GM23338 (cell line): ENCODE results near the gene PARD3. TPM values are rescaled to one million over a fixed set of nuclear protein-coding genes. Genes with fewer than 3 reads are reported as not detected.

Experiments used
- ATAC-seq: fragments of 200-7000 bp; cut with Tn5 transposase; 3 replicates; pipeline ENCODE4 v1.9.1; 2020
- DNase-seq: peaks from one replicate; pipeline ENCODE4 v3.0.0-alpha.2; 2015; ENCODE audit warnings: low spot score
- H2AFZ ChIP-seq: fragments of 200-600 bp; sonication (generic); 2 replicates; pipeline ENCODE4 v1.8.0; 2016; ENCODE audit warnings: antibody characterized with exemption, mild to moderate bottlenecking, moderate library complexity
- H3F3A ChIP-seq: fragments of 200-600 bp; sonication (generic); replicated peaks from 2 replicates; pipeline ENCODE4 v1.8.0; 2017; ENCODE audit warnings: antibody characterized with exemption, mixed run types, low read depth
- H3K27ac ChIP-seq: fragments of 200-600 bp; sonication (generic); 2 replicates; pipeline ENCODE4 v1.6.1; 2016; ENCODE audit warnings: low read depth
- H3K27me3 ChIP-seq: fragments of 200-600 bp; sonication (generic); 2 replicates; pipeline ENCODE4 v1.8.0; 2016; ENCODE audit warnings: mild to moderate bottlenecking, mixed run types, moderate library complexity; ENCODE audit not compliant: insufficient read depth
- H3K36me3 ChIP-seq: fragments of 200-600 bp; sonication (generic); 2 replicates; pipeline ENCODE4 v1.8.0; 2016; ENCODE audit warnings: mild to moderate bottlenecking; ENCODE audit not compliant: insufficient read depth
- H3K4me1 ChIP-seq: fragments of 200-600 bp; sonication (generic); 2 replicates; pipeline ENCODE4 v1.8.0; 2016; ENCODE audit warnings: mild to moderate bottlenecking, moderate library complexity; ENCODE audit not compliant: insufficient read depth
- H3K4me2 ChIP-seq: fragments of 200-600 bp; sonication (generic); 2 replicates; pipeline ENCODE4 v1.7.1; 2017; ENCODE audit warnings: mixed run types
- H3K4me3 ChIP-seq: fragments of 200-600 bp; sonication (generic); 2 replicates; pipeline ENCODE4 v1.6.1; 2016; ENCODE audit warnings: mixed run types
- H3K79me2 ChIP-seq: fragments of 200-600 bp; sonication (generic); replicated peaks from 2 replicates; pipeline ENCODE4 v1.8.0; 2017; ENCODE audit warnings: mild to moderate bottlenecking; ENCODE audit not compliant: insufficient read depth
- H3K9me2 ChIP-seq: fragments of 200-600 bp; sonication (generic); 2 replicates; pipeline ENCODE4 v1.8.0; 2017; ENCODE audit not compliant: insufficient read depth
- H4K20me1 ChIP-seq: fragments of 200-600 bp; sonication (generic); replicated peaks from 2 replicates; pipeline ENCODE4 v1.8.0; 2017; ENCODE audit warnings: mild to moderate bottlenecking; ENCODE audit not compliant: insufficient read depth
- H3K27ac Mint-ChIP-seq: 2 replicates; pipeline ENCODE4 v1.8.0; 2020; ENCODE audit warnings: inconsistent platforms, mild to moderate bottlenecking, moderate library complexity, mixed read lengths
- H3K27me3 Mint-ChIP-seq: 3 replicates; pipeline ENCODE4 v1.8.0; 2022; ENCODE audit warnings: low read depth, mild to moderate bottlenecking, moderate library complexity, mixed read lengths, inconsistent platforms; ENCODE audit not compliant: insufficient read depth, poor library complexity
- H3K36me3 Mint-ChIP-seq: 3 replicates; pipeline ENCODE4 v1.8.0; 2021; ENCODE audit warnings: low read depth, mild to moderate bottlenecking, inconsistent platforms, moderate library complexity, mixed read lengths
- H3K4me1 Mint-ChIP-seq: 3 replicates; pipeline ENCODE4 v1.8.0; 2020; ENCODE audit warnings: mild to moderate bottlenecking, inconsistent platforms, mixed read lengths
- H3K4me3 Mint-ChIP-seq: 3 replicates; pipeline ENCODE4 v1.8.0; 2021; ENCODE audit warnings: moderate library complexity, mild to moderate bottlenecking, inconsistent platforms, mixed read lengths
- H3K9me3 Mint-ChIP-seq: 3 replicates; pipeline ENCODE4 v1.8.0; 2020; ENCODE audit warnings: moderate library complexity, mild to moderate bottlenecking, inconsistent platforms, mixed read lengths
- CREB1 ChIP-seq: fragments of 250-450 bp; sonication (Bioruptor Pico); IDR thresholded peaks from 2 replicates; pipeline ENCODE4 v1.5.0; 2020; ENCODE audit warnings: low read depth, mild to moderate bottlenecking, moderate library complexity
- CTCF ChIP-seq, 2 experiments: fragments of 200-600 bp in 1 of 2; sonication (generic) in 1 of 2; conservative IDR thresholded peaks; 2 replicates each; pipeline versions ENCODE4 v1.5.1 to v1.6.1; 2016 to 2017; ENCODE audit warnings: antibody characterized with exemption in 2 of 2, low read depth in 2 of 2, mild to moderate bottlenecking in 2 of 2, moderate library complexity in 1 of 2
- ETS1 ChIP-seq: IDR thresholded peaks from 2 replicates; pipeline ENCODE4 v1.6.1; 2016; ENCODE audit warnings: antibody characterized with exemption
- EZH2 ChIP-seq: fragments of 200-600 bp; sonication (generic); IDR thresholded peaks from one replicate; pipeline ENCODE4 v1.8.0; 2017; ENCODE audit warnings: antibody characterized with exemption, mild to moderate bottlenecking, low read depth; ENCODE audit not compliant: unreplicated experiment
- EZH2phosphoT487 ChIP-seq: fragments of 200-600 bp; sonication (generic); IDR thresholded peaks from one replicate; pipeline ENCODE4 v1.8.1; 2018; ENCODE audit warnings: antibody characterized with exemption; ENCODE audit not compliant: unreplicated experiment
- JUNB ChIP-seq: IDR thresholded peaks from one replicate; pipeline ENCODE4 v1.6.1; 2016; ENCODE audit warnings: antibody characterized with exemption; ENCODE audit not compliant: unreplicated experiment
- NANOG ChIP-seq: IDR thresholded peaks from 2 replicates; pipeline ENCODE4 v1.6.1; 2016; ENCODE audit warnings: antibody characterized with exemption, borderline replicate concordance
- POLR2AphosphoS5 ChIP-seq: IDR thresholded peaks from 2 replicates; pipeline ENCODE4 v1.6.1; 2016; ENCODE audit warnings: antibody characterized with exemption, low read depth
- REST ChIP-seq: IDR thresholded peaks from one replicate; pipeline ENCODE4 v1.6.1; 2018; ENCODE audit warnings: antibody characterized with exemption; ENCODE audit not compliant: unreplicated experiment
- STAT1 ChIP-seq: IDR thresholded peaks from one replicate; pipeline ENCODE4 v1.6.1; 2016; ENCODE audit warnings: antibody characterized with exemption; ENCODE audit not compliant: unreplicated experiment
- ZNF114 ChIP-seq: fragments of 250-450 bp; sonication (Bioruptor Pico); IDR thresholded peaks from 2 replicates; pipeline ENCODE4 v1.5.0; 2020; ENCODE audit warnings: mild to moderate bottlenecking, moderate library complexity
- ZNF331 ChIP-seq: fragments of 250-450 bp; sonication (Bioruptor Pico); IDR thresholded peaks from 2 replicates; pipeline ENCODE4 v1.5.0; 2020; ENCODE audit warnings: low read depth, mild to moderate bottlenecking, moderate library complexity
- ZNF462 ChIP-seq: fragments of 250-450 bp; sonication (Bioruptor Pico); IDR thresholded peaks from 2 replicates; pipeline ENCODE4 v1.5.0; 2020; ENCODE audit warnings: mild to moderate bottlenecking, moderate library complexity
- polyA plus RNA-seq: library from polyadenylated mRNA; unstranded; fragments of >200 nt; fragmentation: Nextera tagmentation; extraction: Ambion mirVana; gene quantifications from 2 replicates; pipeline ENCODE4 v1.2.1, GENCODE V29; 2016
- total RNA-seq: library from RNA; depleted of rRNA; stranded (reverse); fragments of >200 nt; shearing (Covaris generic); gene quantifications from 2 replicates; pipeline ENCODE4 v1.2.3, GENCODE V29; 2014

PARD3 gene
- total and polyA plus RNA-seq, 2 experiments from 2014 or later, result 30.2 to 51.4 TPM

- Histone ChIP-seq H3K4me3 (no peak overlapping the region), H3F3A (no peaks in the 10 kb centered on the region), H4K20me1 (no peaks in the 10 kb centered on the region), H2AFZ (no peak overlapping the region), H3K36me3 (no peaks in the 10 kb centered on the region), H3K9me2 (no peaks in the 10 kb centered on the region), H3K27me3 (no peaks in the 10 kb centered on the region), H3K79me2 (no peaks in the 10 kb centered on the region), H3K4me2 (no peak overlapping the region), H3K4me1 (peaks cover 15% of the 10 kb centered on the region; the same call in 1 of the 2 replicates), H3K27ac (no peak overlapping the region)
- no peaks in the 10 kb centered on the region for H3K27me3 Mint-ChIP-seq
- peaks cover 2% of the 10 kb centered on the region; the same call in 2 of the 3 replicates for H3K9me3 Mint-ChIP-seq
- DNase-seq (no peak), ATAC-seq (no peak)
- H3K36me3 Mint-ChIP-seq, result peaks cover 44% of the 10 kb centered on the region; the same call in 2 of the 3 replicates
- H3K4me1 Mint-ChIP-seq, result peaks cover 23% of the 10 kb centered on the region
- no peak overlapping the region for H3K27ac Mint-ChIP-seq
- no peak overlapping the region for H3K4me3 Mint-ChIP-seq
- TF ChIP-seq NANOG (no peak), EZH2 (no peak), REST (no peak), STAT1 (no peak), ZNF331 (CRISPR knock-in tag) (no peak), ZNF462 (CRISPR knock-in tag) (no peak), CREB1 (CRISPR knock-in tag) (no peak), ZNF114 (CRISPR knock-in tag) (no peak), JUNB (no peak), CTCF (conservative IDR thresholded peaks at IDR 0.05; ENCODE audit: low read depth in 2 of 2) (no peak), EZH2phosphoT487 (no peak), POLR2AphosphoS5 (no peak), ETS1 (no peak)
Measured at GRCh38 chr10:34348917-34349485, 466.1 kb downstream of the PARD3 start.
